K562 (cell line): ENCODE results near the gene SPPL2C. TPM values are rescaled to one million over a fixed set of nuclear protein-coding genes. Genes with fewer than 3 reads are reported as not detected.

ENCODE experiments used
- ATAC-seq: fragments of 200-7000 bp; cut with Tn5 transposase; 3 replicates; pipeline ENCODE4 v1.9.1; 2020; ENCODE audit warnings: moderate library complexity
- BruUV-seq: library from RNA; stranded (reverse); fragments of 400-500 nt; replicated peaks from 2 replicates; lab custom pipeline; 2021; lab: Mats Ljungman, UMichigan
- CTCF ChIA-PET: fragments of 300-600 bp; formaldehyde crosslinking; extraction: SDS; loops from one replicate; lab custom pipeline; 2021; ENCODE audit warnings: low intra/inter-chr PET ratio; lab: Yijun Ruan, JAX
- POLR2A ChIA-PET: fragments of 300-600, 350-650 bp; sonication (Branson Sonifier 250); formaldehyde crosslinking; extraction: SDS; loops from one replicate; lab custom pipeline; 2021; ENCODE audit warnings: antibody characterized with exemption, inconsistent platforms; lab: Yijun Ruan, JAX
- DNase-seq, 4 experiments: peaks; one replicate each; pipeline versions ENCODE4 v3.0.0 to v3.0.0-alpha.2; 2011 to 2018; ENCODE audit warnings: low spot score in 3 of 4, mixed read lengths in 3 of 4; ENCODE audit errors: extremely low read depth in 1 of 4
- FAIRE-seq: peaks from 2 replicates; lab custom pipeline; 2011; peaks lifted over from hg19 to GRCh38; lab: Jason Lieb, UNC
- H2AFZ ChIP-seq: 2 replicates; pipeline ENCODE4 v1.6.0; 2011; ENCODE audit warnings: low read depth, low read length, control low read depth, inconsistent platforms
- H3K27ac ChIP-seq: fragments of 200-600 bp; 3 replicates; pipeline ENCODE4 v1.8.0; 2011; ENCODE audit warnings: low read depth, mild to moderate bottlenecking, control low read depth, inconsistent platforms, low read length, moderate library complexity, mixed read lengths; ENCODE audit errors: extremely low read depth
- H3K27me3 ChIP-seq, 2 experiments: fragments of 300-600 bp in 1 of 2; 2 replicates in 1 of 2; 3 replicates in 1 of 2; pipeline versions ENCODE4 v1.6.0 to v1.8.0; 2011; ENCODE audit warnings: inconsistent platforms in 2 of 2, low read length in 2 of 2, mild to moderate bottlenecking in 1 of 2, mixed read lengths in 1 of 2, moderate library complexity in 1 of 2; ENCODE audit not compliant: control insufficient read depth in 2 of 2, insufficient read depth in 2 of 2
- H3K36me3 ChIP-seq: fragments of 300-600 bp; 3 replicates; pipeline ENCODE4 v1.8.0; 2011; ENCODE audit warnings: mild to moderate bottlenecking, low read length, inconsistent platforms; ENCODE audit not compliant: control insufficient read depth, insufficient read depth
- H3K4me1 ChIP-seq, 2 experiments: fragments of 200-600 bp in 1 of 2; replicated peaks in 1 of 2; 2 replicates in 1 of 2; 3 replicates in 1 of 2; pipeline versions ENCODE4 v1.5.1 to v1.8.0; 2011; ENCODE audit warnings: inconsistent platforms in 2 of 2, low read length in 2 of 2, mild to moderate bottlenecking in 1 of 2, mixed read lengths in 1 of 2, moderate library complexity in 1 of 2; ENCODE audit not compliant: control insufficient read depth in 2 of 2, insufficient read depth in 2 of 2
- H3K4me2 ChIP-seq: 2 replicates; pipeline ENCODE4 v1.6.1; 2011; ENCODE audit warnings: low read length, control low read depth, inconsistent platforms, mixed read lengths; ENCODE audit not compliant: insufficient read depth
- H3K4me3 ChIP-seq: fragments of 200-600 bp; sonication (generic), shearing (Covaris generic); 2 replicates; pipeline ENCODE4 v1.5.1; 2016; ENCODE audit warnings: control low read depth, inconsistent platforms
- H3K79me2 ChIP-seq: fragments of 200-600 bp; 3 replicates; pipeline ENCODE4 v1.8.0; 2011; ENCODE audit warnings: low read length, inconsistent platforms; ENCODE audit not compliant: control insufficient read depth, insufficient read depth
- H3K9ac ChIP-seq, 2 experiments: 2 replicates each; pipeline versions ENCODE4 v1.6.0 to v1.6.1; 2011; ENCODE audit warnings: low read depth in 2 of 2, low read length in 2 of 2, control low read depth in 1 of 2, inconsistent platforms in 1 of 2, mild to moderate bottlenecking in 1 of 2, mixed read lengths in 1 of 2; ENCODE audit not compliant: insufficient read depth in 1 of 2
- H3K9me1 ChIP-seq: one replicate; pipeline ENCODE4 v1.6.0; 2011; ENCODE audit warnings: inconsistent platforms, mild to moderate bottlenecking, low read length, moderate library complexity; ENCODE audit not compliant: control insufficient read depth, insufficient read depth
- H3K9me3 ChIP-seq: replicated peaks from 2 replicates; pipeline ENCODE4 v1.5.1; 2011; ENCODE audit warnings: low read depth, low read length, inconsistent platforms; ENCODE audit not compliant: control insufficient read depth, insufficient read depth
- H4K20me1 ChIP-seq: replicated peaks from 2 replicates; pipeline ENCODE4 v1.6.1; 2011; ENCODE audit warnings: low read length, inconsistent platforms, mixed read lengths; ENCODE audit not compliant: control insufficient read depth, insufficient read depth
- HMGXB4 ChIP-seq: sonication (generic); formaldehyde crosslinking; IDR thresholded peaks from 2 replicates; pipeline ENCODE4 v1.8.1; 2023; ENCODE audit warnings: mild to moderate bottlenecking, missing genetic modification reagents
- KAT8 ChIP-seq: fragments of 450-650 bp; IDR thresholded peaks from 2 replicates; pipeline ENCODE4 v1.6.1; 2016; ENCODE audit warnings: low read depth, mild to moderate bottlenecking
- ZNF592 ChIP-seq: fragments of 450-650 bp; IDR thresholded peaks from 2 replicates; pipeline ENCODE4 v1.6.1; 2017; ENCODE audit warnings: antibody characterized with exemption, mild to moderate bottlenecking
- WGBS: fragments of 100-300 bp; shearing (Covaris generic); methylation state at CpG from one replicate; pipeline ENCODE4 v1.1.6; 2016; ENCODE audit warnings: low coverage, mixed read lengths; ENCODE audit not compliant: insufficient coverage; ENCODE audit errors: missing lambda C conversion rate; 5-methylcytosine and 5-hydroxymethylcytosine counted together
- in situ Hi-C: fragments of 300-500 bp; cut with MboI; formaldehyde crosslinking; loops from 4 replicates; pipeline ENCODE4 v1.15.0; 2018; ENCODE audit warnings: inconsistent platforms, mixed read lengths
- intact Hi-C: fragments of 100-400 bp; cut with micrococcal nuclease; formaldehyde crosslinking; loops from 2 replicates; pipeline ENCODE4 v1.14.2; 2022
- polyA plus RNA-seq, 8 experiments: library from polyadenylated mRNA; depleted of rRNA in 4 of 8; stranded (reverse) in 5 of 8; unstranded in 3 of 8; fragments of >200 nt; fragmentation: Nextera tagmentation in 2 of 8; fragmentation: Illumina TruSeq in 1 of 8; extraction: Ambion mirVana in 2 of 8; extraction: Trizol in 1 of 8; gene quantifications; 2 replicates each; pipeline versions ENCODE4 v1.2.1 to v1.2.3, GENCODE V29; 2011 to 2014; ENCODE audit warnings: inconsistent platforms in 1 of 8, missing spikeins in 1 of 8
- total RNA-seq, 7 experiments: library from RNA; depleted of rRNA in 6 of 7; stranded (reverse); fragments of >200 nt in 6 of 7; fragmentation: Illumina TruSeq in 2 of 7; extraction: Trizol in 2 of 7; gene quantifications; 2 replicates each; pipeline versions ENCODE4 v1.2.1 to v1.2.3, GENCODE V29; 2011 to 2021; ENCODE audit warnings: low replicate concordance in 1 of 7
- TF ChIP-seq, protein P1 (sequence below): fragments of 450-650 bp; IDR thresholded peaks from 2 replicates; pipeline ENCODE4 v1.6.1; 2016; ENCODE audit warnings: mild to moderate bottlenecking, moderate library complexity

Gene SPPL2C
- total and polyA plus RNA-seq, 9 of the 15 experiments (the other 6 are each of a cell fraction or from before 2014, with no cell fraction given): not detected

- POLR2A ChIA-PET: no interaction called here
- Histone ChIP-seq H3K9ac (no peak overlapping the region), H3K4me3 (no peak overlapping the region), H3K4me1 (peaks cover 0 to 4% of the 10 kb centered on the region in 2 experiments; a peak in 2 of 5 replicates), H3K79me2 (no peaks in the 10 kb centered on the region), H3K9me1 (peaks cover 3% of the 10 kb centered on the region), H3K36me3 (no peaks in the 10 kb centered on the region), H3K27ac (no peak overlapping the region), H3K9me3 (no peaks in the 10 kb centered on the region), H4K20me1 (peaks cover 9% of the 10 kb centered on the region), H3K4me2 (no peak overlapping the region), H3K27me3 (peaks cover 4 to 60% of the 10 kb centered on the region in 2 experiments; a peak in 4 of 5 replicates), H2AFZ (no peak overlapping the region)
- in situ Hi-C loops (loop anchor here (25.0 kb wide), 1 partner anchor 425 kb away; no protein-coding TSS in a partner anchor), intact Hi-C loops (no loop called here)
- under 1% methylated on average over 9 of the region's 10 CpGs for WGBS
- ATAC-seq (no peak), DNase-seq (no peak), FAIRE-seq (no peak)
- BruUV-seq: no TSS peak
- TF ChIP-seq HMGXB4 (no peak), ZNF592 (no peak), KAT8 (no peak)
- TF ChIP-seq, protein P1, sequence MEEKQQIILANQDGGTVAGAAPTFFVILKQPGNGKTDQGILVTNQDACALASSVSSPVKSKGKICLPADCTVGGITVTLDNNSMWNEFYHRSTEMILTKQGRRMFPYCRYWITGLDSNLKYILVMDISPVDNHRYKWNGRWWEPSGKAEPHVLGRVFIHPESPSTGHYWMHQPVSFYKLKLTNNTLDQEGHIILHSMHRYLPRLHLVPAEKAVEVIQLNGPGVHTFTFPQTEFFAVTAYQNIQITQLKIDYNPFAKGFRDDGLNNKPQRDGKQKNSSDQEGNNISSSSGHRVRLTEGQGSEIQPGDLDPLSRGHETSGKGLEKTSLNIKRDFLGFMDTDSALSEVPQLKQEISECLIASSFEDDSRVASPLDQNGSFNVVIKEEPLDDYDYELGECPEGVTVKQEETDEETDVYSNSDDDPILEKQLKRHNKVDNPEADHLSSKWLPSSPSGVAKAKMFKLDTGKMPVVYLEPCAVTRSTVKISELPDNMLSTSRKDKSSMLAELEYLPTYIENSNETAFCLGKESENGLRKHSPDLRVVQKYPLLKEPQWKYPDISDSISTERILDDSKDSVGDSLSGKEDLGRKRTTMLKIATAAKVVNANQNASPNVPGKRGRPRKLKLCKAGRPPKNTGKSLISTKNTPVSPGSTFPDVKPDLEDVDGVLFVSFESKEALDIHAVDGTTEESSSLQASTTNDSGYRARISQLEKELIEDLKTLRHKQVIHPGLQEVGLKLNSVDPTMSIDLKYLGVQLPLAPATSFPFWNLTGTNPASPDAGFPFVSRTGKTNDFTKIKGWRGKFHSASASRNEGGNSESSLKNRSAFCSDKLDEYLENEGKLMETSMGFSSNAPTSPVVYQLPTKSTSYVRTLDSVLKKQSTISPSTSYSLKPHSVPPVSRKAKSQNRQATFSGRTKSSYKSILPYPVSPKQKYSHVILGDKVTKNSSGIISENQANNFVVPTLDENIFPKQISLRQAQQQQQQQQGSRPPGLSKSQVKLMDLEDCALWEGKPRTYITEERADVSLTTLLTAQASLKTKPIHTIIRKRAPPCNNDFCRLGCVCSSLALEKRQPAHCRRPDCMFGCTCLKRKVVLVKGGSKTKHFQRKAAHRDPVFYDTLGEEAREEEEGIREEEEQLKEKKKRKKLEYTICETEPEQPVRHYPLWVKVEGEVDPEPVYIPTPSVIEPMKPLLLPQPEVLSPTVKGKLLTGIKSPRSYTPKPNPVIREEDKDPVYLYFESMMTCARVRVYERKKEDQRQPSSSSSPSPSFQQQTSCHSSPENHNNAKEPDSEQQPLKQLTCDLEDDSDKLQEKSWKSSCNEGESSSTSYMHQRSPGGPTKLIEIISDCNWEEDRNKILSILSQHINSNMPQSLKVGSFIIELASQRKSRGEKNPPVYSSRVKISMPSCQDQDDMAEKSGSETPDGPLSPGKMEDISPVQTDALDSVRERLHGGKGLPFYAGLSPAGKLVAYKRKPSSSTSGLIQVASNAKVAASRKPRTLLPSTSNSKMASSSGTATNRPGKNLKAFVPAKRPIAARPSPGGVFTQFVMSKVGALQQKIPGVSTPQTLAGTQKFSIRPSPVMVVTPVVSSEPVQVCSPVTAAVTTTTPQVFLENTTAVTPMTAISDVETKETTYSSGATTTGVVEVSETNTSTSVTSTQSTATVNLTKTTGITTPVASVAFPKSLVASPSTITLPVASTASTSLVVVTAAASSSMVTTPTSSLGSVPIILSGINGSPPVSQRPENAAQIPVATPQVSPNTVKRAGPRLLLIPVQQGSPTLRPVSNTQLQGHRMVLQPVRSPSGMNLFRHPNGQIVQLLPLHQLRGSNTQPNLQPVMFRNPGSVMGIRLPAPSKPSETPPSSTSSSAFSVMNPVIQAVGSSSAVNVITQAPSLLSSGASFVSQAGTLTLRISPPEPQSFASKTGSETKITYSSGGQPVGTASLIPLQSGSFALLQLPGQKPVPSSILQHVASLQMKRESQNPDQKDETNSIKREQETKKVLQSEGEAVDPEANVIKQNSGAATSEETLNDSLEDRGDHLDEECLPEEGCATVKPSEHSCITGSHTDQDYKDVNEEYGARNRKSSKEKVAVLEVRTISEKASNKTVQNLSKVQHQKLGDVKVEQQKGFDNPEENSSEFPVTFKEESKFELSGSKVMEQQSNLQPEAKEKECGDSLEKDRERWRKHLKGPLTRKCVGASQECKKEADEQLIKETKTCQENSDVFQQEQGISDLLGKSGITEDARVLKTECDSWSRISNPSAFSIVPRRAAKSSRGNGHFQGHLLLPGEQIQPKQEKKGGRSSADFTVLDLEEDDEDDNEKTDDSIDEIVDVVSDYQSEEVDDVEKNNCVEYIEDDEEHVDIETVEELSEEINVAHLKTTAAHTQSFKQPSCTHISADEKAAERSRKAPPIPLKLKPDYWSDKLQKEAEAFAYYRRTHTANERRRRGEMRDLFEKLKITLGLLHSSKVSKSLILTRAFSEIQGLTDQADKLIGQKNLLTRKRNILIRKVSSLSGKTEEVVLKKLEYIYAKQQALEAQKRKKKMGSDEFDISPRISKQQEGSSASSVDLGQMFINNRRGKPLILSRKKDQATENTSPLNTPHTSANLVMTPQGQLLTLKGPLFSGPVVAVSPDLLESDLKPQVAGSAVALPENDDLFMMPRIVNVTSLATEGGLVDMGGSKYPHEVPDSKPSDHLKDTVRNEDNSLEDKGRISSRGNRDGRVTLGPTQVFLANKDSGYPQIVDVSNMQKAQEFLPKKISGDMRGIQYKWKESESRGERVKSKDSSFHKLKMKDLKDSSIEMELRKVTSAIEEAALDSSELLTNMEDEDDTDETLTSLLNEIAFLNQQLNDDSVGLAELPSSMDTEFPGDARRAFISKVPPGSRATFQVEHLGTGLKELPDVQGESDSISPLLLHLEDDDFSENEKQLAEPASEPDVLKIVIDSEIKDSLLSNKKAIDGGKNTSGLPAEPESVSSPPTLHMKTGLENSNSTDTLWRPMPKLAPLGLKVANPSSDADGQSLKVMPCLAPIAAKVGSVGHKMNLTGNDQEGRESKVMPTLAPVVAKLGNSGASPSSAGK: no peak
- CTCF ChIA-PET: interaction anchor here (0.7 kb wide), 1 partner anchor 30 kb away, joined by 3 read pairs; no protein-coding TSS in a partner anchor
These were observed 7.5 kb upstream of the SPPL2C start for GRCh38 chr17:45837187-45837586.
